ENCODE measurements around the gene RPN2. TPM values are rescaled to one million over a fixed set of nuclear protein-coding genes. Genes with fewer than 3 reads are reported as not detected.

Gene RPN2
- total and polyA plus RNA-seq, 2 of the 13 experiments (the other 11 are each of a cell fraction or from before 2014, with no cell fraction given): 587 to 1,818 TPM

DNA sequence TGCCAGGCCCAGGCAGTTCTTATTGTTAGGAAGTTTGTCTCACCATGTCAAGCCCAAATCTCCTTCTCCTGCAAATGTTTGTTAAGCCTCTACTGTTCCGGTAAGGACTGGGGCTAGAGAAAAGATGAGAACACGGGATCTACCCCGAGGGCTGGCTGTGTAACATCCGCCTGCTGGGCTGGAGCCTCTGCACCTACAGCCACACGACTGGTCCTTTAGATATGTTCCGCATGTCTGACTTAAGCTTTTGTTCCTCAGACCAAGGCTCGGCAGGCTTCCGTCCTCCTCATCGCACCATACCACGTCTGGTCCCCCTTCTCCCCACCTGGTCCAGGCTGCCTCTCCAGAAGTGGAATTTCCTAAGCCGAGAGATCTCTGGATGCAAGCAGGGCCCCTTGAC, 79.9 kb downstream of the RPN2 start (continued):
- no peak for TF ChIP-seq ZNF335 (CRISPR knock-in tag; IDR thresholded peaks at IDR 0.05)

GRCh38 chr20:37259865-37260264, 80.7 kb downstream of the RPN2 start:
- BruUV-seq (replicated peaks): no TSS peak
- H4K20me1 ChIP-seq (ENCODE audit: insufficient read depth, low read length): no peaks in the 10 kb centered on the region
- peaks cover 12 to 61% of the 10 kb centered on the region in 2 experiments; a peak in 4 of 5 replicates for H3K27me3 ChIP-seq (ENCODE audit: control insufficient read depth in 1 of 2, insufficient read depth in 2 of 2, low read length in 2 of 2)
- CTCF ChIA-PET (ENCODE audit: low intra/inter-chr PET ratio, low total read pairs): no interaction called here
- no peak overlapping the region for H3K4me2 ChIP-seq (ENCODE audit: low read depth, low read length)
- no peak for FAIRE-seq
- H3K36me3 ChIP-seq (replicated peaks in 1 of 2; ENCODE audit: control insufficient read depth in 1 of 2, insufficient read depth in 2 of 2, low read length in 2 of 2): no peaks in the 10 kb centered on the region
- POLR2A ChIA-PET: no interaction called here
- H3K9ac ChIP-seq (ENCODE audit: insufficient read depth, low read depth, low read length): no peak overlapping the region
- no peak overlapping the region for H3K4me3 ChIP-seq (replicated peaks in 1 of 3; ENCODE audit: insufficient read depth in 1 of 3, low read depth in 2 of 3, low read length in 3 of 3)
- no peaks in the 10 kb centered on the region for H3K4me1 ChIP-seq (ENCODE audit: insufficient read depth, low read length)
- WGBS (ENCODE audit: low lambda C conversion rate): 6% methylated on average over 3 of the region's 3 CpGs
- H3K79me2 ChIP-seq (ENCODE audit: insufficient read depth, low read length): no peaks in the 10 kb centered on the region
- intact Hi-C loops (cut with micrococcal nuclease; ENCODE audit: unreplicated experiment) (no loop called here), in situ Hi-C loops (cut with HindIII; ENCODE audit: extremely low pct_ligation_motif_present, low pct_unique_long_range_greater_than_20kb) (no loop called here)
- H3K27ac ChIP-seq (ENCODE audit: extremely low read length, insufficient read depth, low read length): no peak overlapping the region
- no peak for DNase-seq (ENCODE audit: low spot score)
- H2AFZ ChIP-seq (ENCODE audit: low read length): no peak overlapping the region
- no peak for ATAC-seq
- H3K9me3 ChIP-seq (ENCODE audit: low read length): no peaks in the 10 kb centered on the region
- TF ChIP-seq ZNF615 (CRISPR knock-in tag; IDR thresholded peaks at IDR 0.05; ENCODE audit: borderline replicate concordance) (no peak), ZNF142 (CRISPR knock-in tag; IDR thresholded peaks at IDR 0.05) (no peak), ZNF75D (CRISPR knock-in tag; IDR thresholded peaks at IDR 0.05; ENCODE audit: borderline replicate concordance) (no peak), HCFC1 (IDR thresholded peaks at IDR 0.05; ENCODE audit: low read depth, low read length) (no peak), CBX1 (IDR thresholded peaks at IDR 0.05; ENCODE audit: low read depth) (no peak), ZNF160 (CRISPR knock-in tag; IDR thresholded peaks at IDR 0.05) (no peak), PHF20 (CRISPR knock-in tag; IDR thresholded peaks at IDR 0.05) (no peak), CHD2 (IDR thresholded peaks at IDR 0.05; ENCODE audit: low read depth, low read length) (no peak), TARDBP (CRISPR knock-in tag; IDR thresholded peaks at IDR 0.05) (no peak), RNF2 (conservative IDR thresholded peaks at IDR 0.05; ENCODE audit: low read depth) (no peak)
- TF ChIP-seq, protein P1, sequence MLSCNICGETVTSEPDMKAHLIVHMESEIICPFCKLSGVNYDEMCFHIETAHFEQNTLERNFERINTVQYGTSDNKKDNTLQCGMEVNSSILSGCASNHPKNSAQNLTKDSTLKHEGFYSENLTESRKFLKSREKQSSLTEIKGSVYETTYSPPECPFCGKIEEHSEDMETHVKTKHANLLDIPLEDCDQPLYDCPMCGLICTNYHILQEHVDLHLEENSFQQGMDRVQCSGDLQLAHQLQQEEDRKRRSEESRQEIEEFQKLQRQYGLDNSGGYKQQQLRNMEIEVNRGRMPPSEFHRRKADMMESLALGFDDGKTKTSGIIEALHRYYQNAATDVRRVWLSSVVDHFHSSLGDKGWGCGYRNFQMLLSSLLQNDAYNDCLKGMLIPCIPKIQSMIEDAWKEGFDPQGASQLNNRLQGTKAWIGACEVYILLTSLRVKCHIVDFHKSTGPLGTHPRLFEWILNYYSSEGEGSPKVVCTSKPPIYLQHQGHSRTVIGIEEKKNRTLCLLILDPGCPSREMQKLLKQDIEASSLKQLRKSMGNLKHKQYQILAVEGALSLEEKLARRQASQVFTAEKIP (CRISPR knock-in tag; IDR thresholded peaks at IDR 0.05; ENCODE audit: borderline replicate concordance): no peak

All from HepG2 (cell line).